DMS153 treated with DMSO at 0.1 percent for 48 hours (cell line): ENCODE measurements around the gene TRIM36.

Source experiments
- DNase-seq: peaks from one replicate; lab custom pipeline; 2025; ENCODE audit not compliant: unreplicated experiment; lab: John Stamatoyannopoulos, UW

Gene TRIM36, protein sequence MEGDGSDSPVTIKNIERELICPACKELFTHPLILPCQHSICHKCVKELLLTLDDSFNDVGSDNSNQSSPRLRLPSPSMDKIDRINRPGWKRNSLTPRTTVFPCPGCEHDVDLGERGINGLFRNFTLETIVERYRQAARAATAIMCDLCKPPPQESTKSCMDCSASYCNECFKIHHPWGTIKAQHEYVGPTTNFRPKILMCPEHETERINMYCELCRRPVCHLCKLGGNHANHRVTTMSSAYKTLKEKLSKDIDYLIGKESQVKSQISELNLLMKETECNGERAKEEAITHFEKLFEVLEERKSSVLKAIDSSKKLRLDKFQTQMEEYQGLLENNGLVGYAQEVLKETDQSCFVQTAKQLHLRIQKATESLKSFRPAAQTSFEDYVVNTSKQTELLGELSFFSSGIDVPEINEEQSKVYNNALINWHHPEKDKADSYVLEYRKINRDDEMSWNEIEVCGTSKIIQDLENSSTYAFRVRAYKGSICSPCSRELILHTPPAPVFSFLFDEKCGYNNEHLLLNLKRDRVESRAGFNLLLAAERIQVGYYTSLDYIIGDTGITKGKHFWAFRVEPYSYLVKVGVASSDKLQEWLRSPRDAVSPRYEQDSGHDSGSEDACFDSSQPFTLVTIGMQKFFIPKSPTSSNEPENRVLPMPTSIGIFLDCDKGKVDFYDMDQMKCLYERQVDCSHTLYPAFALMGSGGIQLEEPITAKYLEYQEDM

DNA sequence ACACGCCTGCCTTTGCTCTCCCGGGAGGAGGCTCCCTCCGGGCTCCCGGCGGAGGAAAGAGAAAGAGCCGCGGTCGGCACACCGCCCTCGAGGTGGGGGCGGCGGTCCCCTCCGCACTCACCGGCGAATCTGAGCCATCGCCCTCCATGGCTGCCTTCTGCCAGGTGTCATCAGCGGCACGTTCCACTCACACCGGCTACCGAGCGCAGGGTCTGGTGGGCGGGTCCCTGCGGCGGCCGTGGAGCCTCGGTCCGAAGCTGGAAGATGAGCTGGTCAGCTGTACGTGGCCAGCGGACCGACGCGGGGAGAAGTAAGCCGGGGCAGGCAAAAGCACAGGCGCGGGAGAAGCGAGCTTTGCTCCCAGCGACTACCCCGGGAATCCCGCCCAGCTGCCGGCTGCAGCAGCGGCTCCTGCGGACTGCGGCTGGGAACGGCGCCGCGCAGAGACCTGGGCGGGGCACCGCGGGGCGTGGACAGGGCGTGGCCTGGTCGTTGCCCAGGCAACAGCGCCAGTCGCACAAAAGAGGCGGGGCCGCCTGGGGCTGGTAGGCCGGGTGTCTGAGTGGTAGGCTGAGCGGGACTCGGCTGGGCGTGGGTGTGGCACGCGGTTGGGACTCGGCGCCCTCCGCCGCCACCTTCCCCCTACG lies at the start of gene TRIM36:
Gene TRIM36 (minus strand): TSS at position 422 of the 647 bp plus-strand sequence. CDS start 274 bp downstream, at position 148.
- peak; percentile 67 for DNase-seq

DNA sequence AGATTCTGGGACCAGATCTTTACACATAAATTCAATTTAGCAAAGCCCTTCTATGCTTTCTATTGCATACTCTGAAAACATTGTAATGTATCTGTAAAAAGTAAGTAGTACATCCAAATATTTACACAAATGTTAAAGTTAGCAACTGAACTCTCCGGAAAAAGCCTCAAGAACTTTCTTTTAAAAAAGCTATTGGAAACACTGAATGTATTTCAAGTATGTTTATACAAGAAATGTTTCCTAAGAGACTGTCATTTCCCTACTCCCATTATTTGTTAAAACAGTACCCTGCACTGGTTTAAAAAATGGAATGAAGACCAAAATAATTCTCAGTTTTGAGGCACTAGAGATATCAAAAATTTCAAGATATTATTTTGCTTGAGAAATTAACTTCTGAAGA lies 44.8 kb upstream of the TRIM36 start:
- DNase-seq = no peak

DNA sequence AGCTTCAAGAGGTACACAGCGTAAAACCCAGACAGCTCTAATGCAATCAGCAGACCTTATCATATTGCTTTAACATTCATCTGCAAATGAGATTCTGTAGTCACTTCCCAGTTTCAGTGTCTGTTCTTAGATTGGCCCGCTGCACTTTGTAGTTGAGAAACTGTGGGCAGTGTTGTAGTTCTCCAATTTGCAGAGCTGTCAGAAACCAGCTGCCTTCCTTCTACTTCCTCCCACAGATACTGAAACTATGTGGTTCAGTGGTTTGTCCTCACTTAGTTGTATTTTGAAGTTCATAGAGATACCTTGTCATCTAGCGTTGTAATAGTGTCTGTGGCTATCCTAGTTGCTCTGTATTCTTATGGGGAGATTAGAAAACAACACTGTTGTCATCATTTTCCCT lies 39.6 kb upstream of the TRIM36 start:
- no peak for DNase-seq

DNA sequence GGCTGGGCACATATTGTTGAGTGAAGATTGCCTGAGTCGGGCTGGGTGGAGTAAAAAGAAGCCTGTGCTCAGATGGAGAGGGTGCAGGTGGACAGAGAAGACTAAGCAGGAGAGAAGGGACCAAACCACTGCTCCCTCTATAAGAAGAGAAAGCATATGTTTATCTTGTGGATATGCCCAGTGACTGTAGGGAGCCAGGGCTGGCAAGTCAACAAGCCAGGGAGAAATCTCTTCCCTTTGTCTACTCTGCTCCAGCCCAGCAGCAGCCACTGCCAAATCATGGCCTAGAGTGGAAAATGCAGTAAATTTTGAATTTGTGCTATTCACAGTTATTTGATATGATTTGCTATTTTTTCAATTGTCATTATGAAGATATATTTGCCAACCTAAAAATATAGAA lies 33.2 kb upstream of the TRIM36 start:
- no peak for DNase-seq

DNA sequence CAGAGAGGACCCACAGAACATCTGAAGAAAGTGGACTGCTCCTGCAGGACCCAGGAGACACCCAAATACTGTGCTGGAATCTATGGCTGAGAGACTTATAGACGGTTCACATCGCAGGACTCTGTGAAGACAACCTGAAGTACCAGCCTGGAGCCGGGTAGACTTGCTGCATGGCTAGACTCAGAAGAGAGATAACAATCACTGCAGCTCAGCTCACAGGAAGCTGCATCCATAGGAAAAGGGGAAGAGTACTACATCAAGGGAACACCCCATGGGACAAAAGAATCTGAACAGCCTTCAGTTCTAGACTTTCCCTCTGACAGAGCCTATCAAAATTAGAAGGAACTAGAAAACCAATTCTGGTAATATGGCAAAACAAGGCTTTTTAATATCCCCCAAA lies 26.5 kb upstream of the TRIM36 start:
- no peak for DNase-seq

DNA sequence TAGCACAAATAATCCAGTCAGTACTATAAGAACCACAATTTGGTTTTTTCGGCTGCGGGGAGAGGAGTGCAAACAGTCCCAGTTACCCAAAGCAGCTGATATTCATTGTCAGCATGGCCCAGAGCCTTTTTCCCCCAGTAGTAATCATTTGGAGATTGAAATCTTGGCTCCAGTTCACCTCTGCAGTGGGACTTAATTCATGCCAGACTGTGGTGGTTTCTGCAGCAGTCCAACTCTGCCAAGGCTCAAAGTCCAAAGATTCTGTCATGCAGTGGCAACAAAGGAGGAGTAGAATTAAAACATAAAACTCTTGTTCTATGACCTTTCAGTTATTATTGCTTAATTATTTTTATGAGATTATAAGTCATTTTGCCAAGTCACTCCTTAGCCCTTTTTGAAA lies 25.0 kb upstream of the TRIM36 start:
- no peak for DNase-seq

DNA sequence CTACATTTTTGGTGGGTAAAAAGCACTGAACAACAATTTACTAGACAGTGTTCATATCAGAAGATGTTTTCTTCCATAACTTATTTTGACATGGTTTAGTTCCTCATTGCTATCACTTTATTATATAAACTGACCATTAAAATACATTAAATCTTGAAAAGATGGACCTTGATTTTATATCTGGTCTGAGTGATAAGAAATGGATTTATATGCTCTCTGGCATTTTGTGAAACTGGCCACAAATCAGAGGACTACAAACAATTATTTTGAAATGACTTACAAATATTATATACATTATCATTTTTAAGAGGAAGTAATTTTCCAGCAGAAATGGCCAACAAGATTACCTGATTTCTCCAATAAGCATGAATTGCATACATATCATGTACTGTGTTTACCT lies 23.6 kb upstream of the TRIM36 start:
- no peak for DNase-seq

DNA sequence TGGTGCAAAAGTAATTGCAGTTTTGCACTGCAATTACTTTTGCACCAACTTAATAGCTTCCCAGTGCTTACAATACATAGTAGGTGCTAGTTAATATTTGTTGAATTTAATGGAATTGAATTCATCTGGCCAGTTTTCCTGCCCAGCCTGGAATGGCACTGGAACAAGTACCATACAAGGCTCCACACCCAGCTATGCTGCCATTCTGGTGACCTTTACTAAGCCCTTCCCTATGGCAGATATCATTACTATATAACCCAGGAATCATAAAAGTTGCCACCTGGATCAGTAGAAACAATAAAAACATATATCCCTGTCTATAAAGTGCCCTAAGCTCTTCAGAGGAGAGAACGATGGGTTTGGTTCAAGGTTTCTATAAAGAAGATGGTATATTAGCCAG lies 22.4 kb upstream of the TRIM36 start:
- DNase-seq = no peak

DNA sequence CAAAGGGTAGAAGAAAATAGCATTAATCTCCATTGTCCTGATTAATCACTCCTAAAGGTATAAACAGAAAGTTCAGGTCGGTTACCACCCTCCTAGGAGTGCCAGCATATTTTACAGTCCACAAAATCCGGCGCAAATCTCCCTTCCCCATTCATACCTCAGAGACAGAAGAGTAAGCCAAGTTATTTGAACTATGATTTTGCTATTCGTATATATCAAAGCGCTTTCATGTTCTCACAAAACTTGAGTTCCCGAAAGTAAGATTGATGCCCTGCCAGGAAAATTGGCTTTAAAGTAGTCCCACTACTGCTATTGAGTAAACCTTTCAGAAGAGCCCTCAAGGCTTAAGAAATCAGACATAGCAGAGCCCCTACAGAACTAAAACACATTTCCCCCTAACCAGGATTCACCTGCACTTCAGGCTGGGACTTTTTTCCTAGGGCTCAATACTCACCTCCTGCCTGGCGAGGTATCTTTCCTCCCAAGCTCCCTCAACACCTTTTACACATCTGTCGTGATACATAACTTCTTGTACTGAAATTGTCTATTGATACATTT lies 21.8 kb upstream of the TRIM36 start:
- DNase-seq = no peak

DNA sequence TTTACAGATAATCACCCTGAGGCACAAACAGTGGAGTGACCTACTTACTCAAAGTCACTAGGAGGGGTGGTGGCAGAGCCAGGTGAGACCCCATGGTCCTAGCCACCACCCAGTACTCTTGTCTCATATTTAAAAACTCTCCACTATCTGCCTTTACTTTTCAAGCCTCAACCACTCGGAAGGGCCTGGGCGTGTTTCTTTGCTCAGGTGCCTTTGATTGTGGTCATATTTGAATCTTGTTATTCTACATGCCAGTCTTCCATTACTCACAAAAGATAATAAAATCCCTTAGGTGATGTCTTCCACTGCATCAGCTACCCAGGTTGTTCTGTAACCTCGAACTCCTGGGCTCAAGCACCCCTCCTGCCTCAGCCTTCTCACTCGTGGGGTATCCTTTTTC lies 20.7 kb upstream of the TRIM36 start:
- no peak for DNase-seq

DNA sequence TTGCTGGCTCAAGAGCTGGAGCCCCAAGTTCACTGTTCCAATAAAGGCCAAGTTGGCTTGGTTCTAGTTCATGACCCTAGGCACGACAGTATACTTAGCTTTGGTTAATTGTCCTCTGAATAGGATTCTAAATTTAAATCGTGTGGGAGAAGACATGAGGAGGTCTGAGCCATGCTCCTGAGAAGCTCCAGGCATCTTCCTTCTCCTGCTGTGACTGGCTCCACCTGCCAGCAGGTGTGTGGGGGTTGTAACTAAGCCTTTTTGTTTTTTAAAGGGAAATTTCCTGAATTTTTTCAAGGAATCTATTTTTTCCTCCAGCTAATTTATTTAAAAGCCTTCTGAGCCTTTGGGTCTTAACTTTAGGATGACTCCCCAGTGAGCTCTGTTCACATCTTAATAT lies 20.2 kb upstream of the TRIM36 start:
- DNase-seq = no peak

DNA sequence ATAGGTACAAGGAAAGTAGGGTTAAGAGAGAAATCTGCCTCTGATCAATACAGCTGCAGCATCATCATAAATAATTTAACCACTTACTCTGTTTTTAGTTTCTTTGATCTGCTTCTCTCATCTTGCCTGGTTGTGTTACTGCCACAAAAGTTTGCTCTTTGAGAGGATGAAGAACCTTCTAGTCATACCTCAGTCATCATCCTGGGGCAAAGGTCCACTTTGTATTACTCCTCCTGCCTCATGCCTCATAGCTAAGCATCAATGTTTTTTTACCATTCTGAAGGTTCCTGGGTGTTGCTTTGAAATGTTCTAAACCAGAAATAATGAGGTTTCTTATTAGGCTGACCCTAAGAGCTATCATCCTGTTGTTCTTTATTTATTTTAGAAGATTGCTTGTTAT lies 17.1 kb upstream of the TRIM36 start:
- no peak for DNase-seq

DNA sequence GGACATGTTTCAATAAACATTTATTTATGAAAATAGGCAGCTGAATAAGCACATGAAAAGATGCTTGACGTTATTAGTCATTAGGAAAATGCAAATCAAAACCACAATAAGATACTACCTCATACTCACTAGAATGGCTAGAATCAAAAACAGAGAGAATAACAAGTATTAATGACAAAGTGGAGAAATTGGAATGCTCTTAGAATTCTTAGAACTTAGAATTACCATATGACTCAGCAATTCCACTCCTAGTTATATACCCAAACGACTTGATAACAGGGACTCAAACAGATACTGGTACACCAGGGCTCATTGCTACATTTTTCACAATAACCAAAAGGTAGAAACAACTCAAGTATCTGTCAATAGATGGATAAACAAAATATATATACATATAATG lies 15.1 kb upstream of the TRIM36 start:
- DNase-seq = no peak

DNA sequence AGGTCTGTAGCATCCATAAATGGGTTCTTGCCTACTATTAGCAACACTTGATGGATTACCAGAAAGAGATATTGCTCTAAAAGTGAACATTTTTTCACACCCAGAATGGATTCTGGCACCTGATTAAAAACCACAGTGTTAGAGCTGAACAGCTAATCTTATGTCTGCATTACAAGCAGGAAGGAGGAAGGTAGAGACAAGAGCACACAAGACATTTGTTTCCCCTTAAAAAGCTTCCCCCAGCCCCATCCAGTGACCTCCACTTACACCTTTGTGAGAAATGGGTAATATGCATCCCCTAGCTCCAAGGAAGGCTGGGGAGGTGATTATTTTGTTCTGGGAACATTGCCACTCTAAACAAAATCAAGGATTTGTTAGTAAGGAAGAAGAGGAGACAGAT lies 12.0 kb upstream of the TRIM36 start:
- DNase-seq = no peak

DNA sequence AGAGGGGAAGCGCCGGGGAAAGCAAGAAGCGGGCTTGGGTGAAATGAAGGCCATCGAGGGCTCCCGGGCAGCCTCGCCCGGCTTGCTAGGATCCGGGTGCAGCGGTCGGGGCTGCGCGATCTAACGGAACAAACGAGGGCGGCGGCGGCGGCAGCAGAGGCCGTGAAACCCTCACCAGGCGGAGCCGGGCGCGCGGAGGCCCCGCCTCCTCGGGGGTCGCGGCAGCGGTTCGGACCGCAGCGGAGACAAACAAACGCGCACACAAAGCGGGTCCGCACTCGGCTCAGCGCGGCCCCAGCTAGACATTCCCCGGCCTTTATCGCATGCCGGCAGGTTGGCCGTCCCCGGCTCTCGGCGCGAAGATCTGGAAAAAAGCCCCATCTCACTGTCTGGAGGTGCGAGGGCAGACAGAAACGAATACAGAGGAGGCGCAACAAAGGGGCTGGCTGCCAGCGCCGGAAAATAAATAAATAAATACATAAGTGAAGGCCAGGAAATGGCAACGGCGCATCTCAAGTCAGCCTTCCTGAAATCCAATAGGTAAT lies 10.5 kb upstream of the TRIM36 start:
- DNase-seq = no peak

DNA sequence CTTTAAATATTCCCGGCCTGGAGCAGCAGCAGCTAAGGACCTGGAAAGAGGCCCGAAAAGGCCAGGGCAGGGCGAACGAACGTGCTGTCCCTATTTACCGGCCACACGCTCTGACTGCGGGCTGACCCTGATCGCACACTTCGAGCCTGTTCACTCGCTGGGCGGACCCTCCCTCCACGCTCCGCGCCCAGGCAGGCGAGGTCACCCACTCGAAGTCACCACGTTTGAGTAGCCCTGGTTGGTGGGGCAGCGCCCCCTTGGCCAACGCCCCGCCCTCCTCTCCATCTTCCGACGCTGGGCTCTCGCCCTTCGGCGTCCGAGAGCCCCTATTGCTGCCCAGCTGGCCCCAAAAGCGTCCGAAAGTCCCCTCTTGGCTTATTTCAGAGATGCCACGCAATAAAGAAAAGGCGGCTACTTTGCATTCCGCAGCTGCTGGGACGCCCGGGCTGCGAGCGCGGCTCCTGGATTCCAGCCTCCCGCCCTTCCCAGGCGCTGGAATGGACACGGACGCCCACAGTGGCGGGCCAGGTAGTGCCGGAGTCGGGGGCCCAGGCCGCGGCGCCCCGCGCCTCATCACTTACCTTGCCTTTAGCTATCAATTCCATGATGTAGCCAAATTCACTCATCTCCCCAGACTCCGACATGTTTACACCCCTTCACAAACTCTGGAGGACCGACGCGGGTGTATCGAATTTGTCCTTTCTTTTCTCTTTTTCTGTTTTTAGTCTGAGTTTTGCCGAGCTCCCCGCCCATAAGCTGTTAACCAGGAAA lies 9.9 kb upstream of the TRIM36 start:
- no peak for DNase-seq

DNA sequence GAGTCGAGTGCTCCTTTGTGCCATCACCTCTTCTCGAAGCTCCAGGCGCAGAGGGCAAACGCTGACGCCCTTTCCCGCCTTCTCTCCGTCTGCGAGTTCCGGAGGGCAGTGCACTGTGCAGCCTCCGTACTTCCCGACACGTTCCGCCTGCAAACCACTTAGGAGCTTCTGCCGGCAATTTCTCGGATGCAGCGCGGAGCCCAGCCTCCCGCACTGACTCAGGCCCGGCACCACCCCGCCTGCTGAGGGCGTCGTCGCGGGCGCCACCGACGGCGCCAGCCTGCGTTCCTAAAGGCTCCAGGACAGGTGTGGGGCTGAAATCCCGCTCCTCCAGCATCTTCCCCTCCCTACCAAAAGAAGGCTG lies 9.3 kb upstream of the TRIM36 start:
- DNase-seq = no peak

DNA sequence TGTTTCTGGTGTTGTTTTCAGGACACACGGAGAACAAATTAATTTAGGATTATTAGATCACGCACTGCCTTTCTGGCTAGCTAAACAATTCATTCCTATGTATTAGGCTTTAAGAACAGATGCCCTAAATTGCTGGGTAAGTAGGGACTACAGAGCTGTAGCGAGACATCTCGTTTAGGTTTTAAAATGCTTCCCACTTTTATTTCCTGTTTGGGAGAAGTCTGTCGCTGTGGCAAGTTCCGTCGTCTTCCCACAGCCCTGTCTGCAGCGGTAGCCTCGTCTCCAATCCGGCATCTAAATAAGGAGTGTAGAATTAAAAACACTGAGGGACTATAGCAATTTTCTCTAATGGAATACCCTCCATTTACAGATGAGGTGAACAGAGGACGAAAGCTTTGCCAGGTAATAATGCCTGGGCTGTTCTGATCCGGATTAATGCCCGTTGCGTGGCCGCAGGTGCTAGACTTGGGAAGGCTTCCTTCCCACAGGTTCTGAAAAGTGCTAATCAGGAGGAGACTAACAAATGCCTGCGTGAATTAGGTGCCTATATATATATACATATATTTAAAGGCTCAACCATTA lies 1.3 kb upstream of the TRIM36 start:
- no peak for DNase-seq

DNA sequence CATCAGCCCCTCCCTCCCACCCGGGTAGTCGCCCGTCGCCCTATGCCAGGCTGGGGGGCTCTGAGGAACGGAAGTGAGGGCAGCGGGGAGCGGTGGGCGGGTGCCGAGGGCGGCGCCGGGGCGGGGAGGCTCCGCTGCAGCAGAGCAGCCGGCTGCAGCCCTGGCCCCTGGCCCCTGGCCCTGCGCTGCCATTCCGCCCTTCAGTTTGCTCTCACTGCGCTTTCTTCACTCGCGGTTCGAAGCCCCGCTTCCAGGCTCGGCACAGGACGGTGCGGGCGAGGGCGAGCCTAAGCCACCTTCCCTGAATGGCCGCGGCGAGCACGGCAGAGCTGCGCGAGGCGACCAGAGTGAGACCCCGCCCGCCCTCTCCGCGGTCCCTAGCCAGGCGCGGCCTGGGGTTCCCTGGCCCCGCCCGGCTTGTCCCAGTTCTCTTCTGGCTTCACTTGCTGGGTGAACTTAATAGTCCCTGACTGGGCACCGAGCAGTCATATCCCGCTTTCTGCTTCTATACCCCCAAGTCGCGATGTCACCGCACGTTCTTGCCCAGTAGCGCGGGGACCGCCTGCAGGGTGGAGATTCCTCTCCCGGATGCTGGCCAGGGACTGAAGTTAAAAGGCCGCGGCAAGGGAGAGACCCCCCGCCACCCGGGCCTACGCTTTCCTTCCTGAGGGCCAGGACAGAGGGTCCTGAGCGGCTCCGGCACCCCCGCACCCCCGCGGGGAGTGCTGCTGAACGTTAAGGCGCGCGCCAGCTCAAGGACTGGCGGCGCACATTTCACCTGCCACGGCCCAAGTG lies 623 bp upstream of the TRIM36 start:
- no peak for DNase-seq
